ENCODE results near the gene CROCC.

DNA sequence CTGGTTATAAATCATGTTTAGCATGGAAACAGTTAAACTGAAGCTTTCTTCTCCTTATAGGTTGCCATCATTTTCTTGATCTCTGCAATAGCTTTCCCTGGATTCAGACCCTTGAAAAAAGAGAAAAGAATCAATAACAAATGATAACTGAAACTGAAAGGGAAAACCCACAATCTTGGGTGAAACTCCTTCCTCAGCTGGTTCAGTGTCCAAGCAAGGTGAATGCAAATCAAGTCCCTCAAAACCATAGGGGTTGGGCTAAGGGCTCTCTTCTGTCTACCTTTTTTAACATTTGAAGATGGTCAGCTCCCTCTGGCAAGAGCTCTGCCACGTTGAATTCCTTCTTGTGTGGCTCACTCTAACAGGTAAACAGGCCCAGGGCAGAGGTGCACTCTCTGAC, 97.1 kb downstream of the CROCC start:
- no peak for TF ChIP-seq EZH2 (IDR thresholded peaks at IDR 0.05; ENCODE audit: borderline replicate concordance, low read depth, low read length, poor library complexity, severe bottlenecking)
- TF ChIP-seq, protein P1, sequence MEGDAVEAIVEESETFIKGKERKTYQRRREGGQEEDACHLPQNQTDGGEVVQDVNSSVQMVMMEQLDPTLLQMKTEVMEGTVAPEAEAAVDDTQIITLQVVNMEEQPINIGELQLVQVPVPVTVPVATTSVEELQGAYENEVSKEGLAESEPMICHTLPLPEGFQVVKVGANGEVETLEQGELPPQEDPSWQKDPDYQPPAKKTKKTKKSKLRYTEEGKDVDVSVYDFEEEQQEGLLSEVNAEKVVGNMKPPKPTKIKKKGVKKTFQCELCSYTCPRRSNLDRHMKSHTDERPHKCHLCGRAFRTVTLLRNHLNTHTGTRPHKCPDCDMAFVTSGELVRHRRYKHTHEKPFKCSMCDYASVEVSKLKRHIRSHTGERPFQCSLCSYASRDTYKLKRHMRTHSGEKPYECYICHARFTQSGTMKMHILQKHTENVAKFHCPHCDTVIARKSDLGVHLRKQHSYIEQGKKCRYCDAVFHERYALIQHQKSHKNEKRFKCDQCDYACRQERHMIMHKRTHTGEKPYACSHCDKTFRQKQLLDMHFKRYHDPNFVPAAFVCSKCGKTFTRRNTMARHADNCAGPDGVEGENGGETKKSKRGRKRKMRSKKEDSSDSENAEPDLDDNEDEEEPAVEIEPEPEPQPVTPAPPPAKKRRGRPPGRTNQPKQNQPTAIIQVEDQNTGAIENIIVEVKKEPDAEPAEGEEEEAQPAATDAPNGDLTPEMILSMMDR (conservative IDR thresholded peaks at IDR 0.05; ENCODE audit: low read depth, low read length): no peak
